Measurements from ENCODE around the gene TTLL13.

The TTLL13 gene

GRCh38 chr15:90201944-90202375 is 47.4 kb upstream of the TTLL13 start:
- Histone ChIP-seq H3K4me1 (ENCODE audit: low read length) (peaks cover 10% of the 10 kb centered on the region), H3K4me3 (ENCODE audit: low read length) (peak overlapping the region; percentile 88), H4K20me1 (ENCODE audit: insufficient read depth, low read length) (0 out of 2 replicates have a peak, but pooled peaks cover 3% of the 10 kb centered on the region), H3K36me3 (replicated peaks; ENCODE audit: insufficient read depth, low read length) (0 out of 2 replicates have a peak, but pooled peaks cover 3% of the 10 kb centered on the region), H3F3A (ENCODE audit: insufficient read depth, low read length) (peaks cover 12% of the 10 kb centered on the region; the same call in 1 of the 2 replicates), H3K9me3 (replicated peaks; ENCODE audit: insufficient read depth, low read length) (no peaks in the 10 kb centered on the region), H2AFZ (ENCODE audit: low read length) (peak overlapping the region; percentile 67; the same call in 1 of the 2 replicates), H3K79me2 (ENCODE audit: low read length) (peaks cover 60% of the 10 kb centered on the region), H3K9me2 (replicated peaks; ENCODE audit: insufficient read depth, low read length) (no peaks in the 10 kb centered on the region), H3K4me2 (ENCODE audit: low read depth, low read length) (peak overlapping the region; percentile 95), H3K27ac (ENCODE audit: low read length) (no peak overlapping the region), H3K9ac (ENCODE audit: low read length) (peak overlapping the region; percentile 68; the same call in 1 of the 2 replicates), H3K27me3 (replicated peaks; ENCODE audit: insufficient read depth, low read length) (no peaks in the 10 kb centered on the region)
- TF ChIP-seq CTCF (IDR thresholded peaks at IDR 0.05; ENCODE audit: low read length) (no peak), EZH2phosphoT487 (IDR thresholded peaks at IDR 0.05; ENCODE audit: low read length) (no peak), EZH2 (optimal IDR thresholded peaks at IDR 0.05; ENCODE audit: low read depth, low read length) (no peak)
- no peak for DNase-seq

- Histone ChIP-seq H3K4me2 (ENCODE audit: low read depth, low read length) (peak overlapping the region; percentile 95; the same call in 1 of the 2 replicates), H3K9me3 (replicated peaks; ENCODE audit: insufficient read depth, low read length) (no peaks in the 10 kb centered on the region), H3K9me2 (replicated peaks; ENCODE audit: insufficient read depth, low read length) (no peaks in the 10 kb centered on the region), H3K9ac (ENCODE audit: low read length) (no peak overlapping the region), H3F3A (ENCODE audit: insufficient read depth, low read length) (peaks cover 12% of the 10 kb centered on the region; the same call in 1 of the 2 replicates), H2AFZ (ENCODE audit: low read length) (no peak overlapping the region), H3K79me2 (ENCODE audit: low read length) (peaks cover 68% of the 10 kb centered on the region), H3K36me3 (replicated peaks; ENCODE audit: insufficient read depth, low read length) (0 out of 2 replicates have a peak, but pooled peaks cover 3% of the 10 kb centered on the region), H3K27me3 (replicated peaks; ENCODE audit: insufficient read depth, low read length) (no peaks in the 10 kb centered on the region), H4K20me1 (ENCODE audit: insufficient read depth, low read length) (0 out of 2 replicates have a peak, but pooled peaks cover 3% of the 10 kb centered on the region), H3K4me1 (ENCODE audit: low read length) (peaks cover 10% of the 10 kb centered on the region), H3K4me3 (ENCODE audit: low read length) (no peak overlapping the region), H3K27ac (ENCODE audit: low read length) (no peak overlapping the region)
- TF ChIP-seq CTCF (IDR thresholded peaks at IDR 0.05; ENCODE audit: low read length) (no peak), EZH2 (optimal IDR thresholded peaks at IDR 0.05; ENCODE audit: low read depth, low read length) (no peak), EZH2phosphoT487 (IDR thresholded peaks at IDR 0.05; ENCODE audit: low read length) (no peak)
- no peak for DNase-seq
Observed at GRCh38 chr15:90202929-90203328, 46.4 kb upstream of the TTLL13 start.

- Histone ChIP-seq H3K4me2 (ENCODE audit: low read depth, low read length) (no peak overlapping the region), H4K20me1 (ENCODE audit: insufficient read depth, low read length) (0 out of 2 replicates have a peak, but pooled peaks cover 3% of the 10 kb centered on the region), H3K79me2 (ENCODE audit: low read length) (peaks cover 68% of the 10 kb centered on the region), H3K4me1 (ENCODE audit: low read length) (peaks cover 10% of the 10 kb centered on the region), H3K27me3 (replicated peaks; ENCODE audit: insufficient read depth, low read length) (no peaks in the 10 kb centered on the region), H3K27ac (ENCODE audit: low read length) (no peak overlapping the region), H2AFZ (ENCODE audit: low read length) (no peak overlapping the region), H3K36me3 (replicated peaks; ENCODE audit: insufficient read depth, low read length) (0 out of 2 replicates have a peak, but pooled peaks cover 3% of the 10 kb centered on the region), H3K4me3 (ENCODE audit: low read length) (no peak overlapping the region), H3K9me2 (replicated peaks; ENCODE audit: insufficient read depth, low read length) (no peaks in the 10 kb centered on the region), H3K9ac (ENCODE audit: low read length) (no peak overlapping the region), H3F3A (ENCODE audit: insufficient read depth, low read length) (peaks cover 12% of the 10 kb centered on the region; the same call in 1 of the 2 replicates), H3K9me3 (replicated peaks; ENCODE audit: insufficient read depth, low read length) (no peaks in the 10 kb centered on the region)
- DNase-seq: no peak
- TF ChIP-seq CTCF (IDR thresholded peaks at IDR 0.05; ENCODE audit: low read length) (no peak), EZH2phosphoT487 (IDR thresholded peaks at IDR 0.05; ENCODE audit: low read length) (no peak), EZH2 (optimal IDR thresholded peaks at IDR 0.05; ENCODE audit: low read depth, low read length) (no peak)
Observed at GRCh38 chr15:90203473-90203872, 45.9 kb upstream of the TTLL13 start.
